ENCODE measurements around the gene SLC17A6.

SLC17A6 gene

DNA sequence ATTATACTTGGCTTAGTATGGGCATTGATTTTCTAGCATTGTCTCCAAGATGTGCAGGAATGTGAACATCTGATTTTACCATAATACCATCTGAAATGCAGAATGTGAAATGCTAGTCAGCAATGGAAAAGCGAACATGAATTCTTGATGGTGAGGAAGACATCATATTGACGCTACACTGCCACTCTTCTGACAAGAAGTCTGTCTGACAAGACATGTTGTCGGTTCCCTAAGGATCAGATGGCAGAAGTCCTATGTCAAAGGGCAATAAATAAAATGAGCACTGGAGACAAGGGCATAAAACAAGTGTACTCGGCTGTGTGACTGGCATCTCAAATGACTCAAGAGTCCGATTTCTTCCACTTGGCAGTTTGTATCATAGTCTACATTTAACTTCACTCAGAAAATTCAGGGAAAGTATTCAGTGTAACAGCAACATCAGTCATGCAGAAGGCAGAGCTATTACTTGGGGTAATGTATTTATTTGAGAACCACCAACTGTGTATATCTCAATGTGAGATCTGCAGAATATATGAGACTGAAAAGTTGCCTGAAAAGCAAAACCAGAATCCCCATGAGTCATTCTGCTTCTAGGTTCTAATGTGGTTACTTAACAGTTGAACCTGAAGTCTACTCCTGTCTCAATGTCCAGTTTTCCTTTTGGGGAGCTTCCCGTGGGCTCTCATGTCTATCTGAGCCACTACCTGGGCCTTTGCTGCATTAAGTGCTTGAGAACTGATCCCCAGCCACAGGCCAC, 51.5 kb downstream of the SLC17A6 start:
- DNase-seq, result no peak

DNA sequence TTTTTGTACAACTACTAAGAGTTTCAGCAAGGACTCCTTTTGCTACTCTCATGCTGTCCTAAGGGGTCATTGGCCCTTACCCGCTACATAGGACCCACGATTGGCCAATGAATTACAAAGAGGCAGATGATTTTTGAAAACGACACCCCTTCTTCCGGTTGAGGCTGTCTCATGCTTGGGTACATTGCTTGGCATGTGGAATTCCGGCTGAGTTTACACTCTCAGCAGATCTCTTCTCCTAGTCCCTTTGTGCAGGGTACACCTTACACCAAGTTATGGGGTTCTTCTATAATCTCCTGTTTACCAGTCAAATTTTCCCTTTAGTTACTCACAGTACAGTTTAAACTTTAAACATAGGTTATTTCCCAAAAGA, 52.1 kb downstream of the SLC17A6 start:
- DNase-seq, result no peak

DNA sequence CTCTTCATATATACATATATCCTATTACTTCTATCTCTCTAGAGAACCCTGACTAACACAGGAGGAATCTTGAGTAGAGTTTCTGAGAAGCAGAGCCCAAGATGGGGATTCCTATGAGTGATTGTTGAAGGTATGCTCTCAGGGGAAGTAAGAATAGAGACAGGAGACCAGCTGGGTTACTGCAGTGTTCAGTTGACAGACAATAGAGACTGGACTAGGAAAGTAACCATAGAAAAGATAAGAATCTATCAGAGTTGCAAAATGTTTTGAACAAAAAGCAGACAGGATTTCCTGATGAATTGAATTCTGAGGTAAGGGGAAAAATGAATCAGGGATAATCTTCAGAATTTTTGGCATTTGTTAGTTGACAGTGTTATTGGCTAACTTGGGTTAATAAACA, 54.4 kb downstream of the SLC17A6 start:
- no peak for DNase-seq

DNA sequence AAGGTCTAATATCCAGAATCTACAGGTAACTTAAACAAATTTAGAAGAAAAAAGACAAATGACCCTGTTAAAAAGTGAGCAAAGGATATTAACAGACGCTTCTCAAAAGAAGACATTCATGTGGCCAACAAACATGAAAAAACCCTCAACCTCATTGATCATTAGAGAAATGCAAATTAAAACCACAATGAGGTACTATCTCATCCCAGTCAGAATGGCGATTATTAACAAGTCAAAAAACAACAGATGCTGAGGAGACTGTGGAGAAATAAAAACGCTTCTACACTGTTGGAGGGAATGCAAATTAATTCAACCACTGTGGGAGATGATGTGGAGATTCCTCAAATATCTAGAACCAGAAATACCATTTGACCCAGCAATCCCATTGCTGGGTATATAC, 67.2 kb downstream of the SLC17A6 start:
- no peak for DNase-seq

DNA sequence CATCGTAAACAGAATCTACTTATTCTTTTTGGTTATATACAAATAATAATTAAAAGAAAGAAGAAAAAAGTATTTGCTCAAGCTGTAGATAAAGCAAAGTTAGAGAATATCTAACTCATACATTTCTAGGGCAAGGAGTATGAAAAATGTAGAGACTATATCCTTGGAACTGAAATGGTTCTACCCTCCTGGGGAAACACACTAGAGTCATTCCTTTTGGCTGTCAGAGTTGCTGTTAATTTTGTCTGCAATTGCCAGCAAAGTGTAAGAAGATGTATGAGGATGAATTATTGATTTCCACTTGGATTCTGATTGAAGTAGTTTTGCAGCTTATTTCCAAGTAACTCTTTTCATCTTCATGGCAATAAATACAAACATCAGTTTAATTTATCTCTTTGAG, 69.1 kb downstream of the SLC17A6 start:
- DNase-seq, result no peak

DNA sequence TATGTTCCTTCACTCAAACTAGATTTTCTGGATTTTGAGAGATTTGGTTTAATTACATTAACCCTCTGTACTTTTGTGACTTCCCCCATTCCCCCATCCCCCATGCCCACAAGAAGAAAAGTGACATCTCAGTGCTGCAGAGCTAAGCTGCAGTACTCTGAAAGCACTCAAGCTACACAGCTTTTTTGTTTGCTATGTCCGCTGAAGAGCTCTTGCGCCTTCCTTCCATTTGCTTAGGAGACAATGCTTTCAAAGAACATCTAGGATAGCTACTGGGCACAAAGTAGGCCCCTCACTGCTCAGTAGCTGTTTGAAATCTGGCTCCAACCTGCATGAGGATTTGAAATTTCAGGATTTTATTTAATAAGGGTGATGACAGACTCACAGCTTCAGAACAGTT, 69.7 kb downstream of the SLC17A6 start:
- DNase-seq, result no peak

DNA sequence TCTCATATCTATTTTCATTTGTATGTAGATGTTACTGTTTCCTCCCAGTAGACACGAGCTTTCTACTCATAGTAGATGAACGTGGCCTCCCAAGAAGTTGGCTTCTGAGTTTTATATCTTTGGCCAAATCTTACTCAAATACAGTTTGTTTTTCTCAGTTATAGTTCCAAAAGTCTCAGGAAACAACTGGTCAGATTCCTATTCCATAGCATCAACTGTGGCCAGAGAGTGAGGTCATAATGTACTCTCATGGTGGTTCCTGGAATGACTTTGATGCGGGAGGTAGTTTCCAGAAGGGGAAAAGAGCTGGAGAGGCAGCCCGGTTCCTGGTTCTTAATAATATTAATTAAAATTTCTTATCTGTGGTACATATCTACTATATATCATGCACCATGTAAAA, 77.3 kb downstream of the SLC17A6 start:
- no peak for DNase-seq

DNA sequence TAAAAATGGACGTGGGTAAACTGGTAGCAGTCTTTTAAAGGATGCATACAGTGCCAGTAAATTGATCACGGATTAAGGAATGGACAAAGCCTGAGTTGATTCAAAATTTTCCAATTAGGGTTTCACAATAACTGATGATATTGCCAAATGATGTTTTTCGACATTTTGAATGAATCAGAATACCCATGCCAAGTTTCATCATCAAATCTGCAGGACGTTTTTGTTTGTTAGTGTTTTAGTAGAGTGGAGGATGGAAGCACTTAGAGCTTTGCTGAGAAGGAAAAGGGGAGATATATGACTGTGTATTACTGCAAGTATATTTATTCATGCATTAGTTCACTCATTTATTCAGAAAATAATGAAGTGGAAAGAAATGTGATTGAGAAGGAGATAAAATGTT, 78.3 kb downstream of the SLC17A6 start:
- no peak for DNase-seq

DNA sequence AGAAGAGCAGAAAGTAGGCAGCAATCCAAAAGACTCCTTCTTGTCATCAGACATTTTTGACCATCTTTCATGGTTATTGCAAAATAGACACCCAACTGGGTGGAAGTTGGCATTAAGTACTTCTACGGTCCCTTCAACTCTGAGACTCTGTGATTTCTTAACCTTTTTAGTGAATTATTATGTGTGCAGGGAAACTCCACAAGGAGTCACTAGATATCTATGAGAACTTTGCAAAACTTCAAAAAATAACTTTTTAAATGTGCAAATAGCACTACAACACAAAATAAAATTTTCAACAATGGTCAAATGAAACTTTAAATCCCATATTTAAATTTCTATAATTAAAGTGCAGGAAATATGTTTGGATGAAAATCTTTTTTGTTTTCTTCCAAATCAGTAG, 88.7 kb downstream of the SLC17A6 start:
- DNase-seq, result no peak

Data from anterior cingulate cortex (tissue), 58 donors.